ENCODE results near the gene ATP5F1D. TPM values are rescaled to one million over a fixed set of nuclear protein-coding genes. Genes with fewer than 3 reads are reported as not detected.

ATP5F1D gene
- total and polyA plus RNA-seq, 2 donors (not counting 3 experiments of a cell fraction or from before 2014, with no cell fraction given): 167 to 192 TPM

DNA sequence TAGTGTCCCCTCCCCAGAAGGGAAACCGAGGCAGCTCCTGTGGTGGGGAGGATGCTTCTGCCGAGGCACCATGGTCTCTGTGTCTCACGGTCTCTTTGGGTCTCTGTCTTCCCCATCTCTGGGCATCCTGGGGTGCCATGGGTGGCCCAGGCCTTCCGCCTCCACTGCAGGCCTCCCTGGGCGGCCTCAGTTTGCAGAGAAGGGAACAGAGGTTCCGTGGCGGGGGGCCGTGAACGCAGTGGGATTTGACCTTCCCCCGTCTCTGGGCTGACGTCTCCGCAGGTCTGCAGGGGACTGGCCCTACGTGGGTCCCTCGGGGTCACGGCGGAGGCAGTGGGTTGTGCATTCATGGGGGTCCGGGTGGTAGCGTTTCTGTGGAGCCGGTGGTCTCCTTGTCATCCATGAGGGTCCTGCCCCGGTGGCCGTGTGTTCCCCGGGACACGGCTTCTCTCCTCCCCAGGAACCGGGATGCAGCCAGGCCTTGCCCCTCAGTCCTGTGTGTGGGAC is 48.7 kb downstream of the ATP5F1D start:
- Histone ChIP-seq H3K9me3 (replicated peaks; ENCODE audit: control insufficient read depth, insufficient read depth, low read length) (no peaks in the 10 kb centered on the region), H2AFZ (ENCODE audit: low read depth, low read length) (no peak overlapping the region), H3K9ac (replicated peaks; ENCODE audit: extremely low read depth, insufficient read depth, low read length) (no peak overlapping the region), H4K20me1 (replicated peaks; ENCODE audit: control insufficient read depth, extremely low read depth, insufficient read depth, low read length) (no peaks in the 10 kb centered on the region), H3K27ac (ENCODE audit: insufficient read depth, low read depth, low read length) (no peak overlapping the region), H3K79me2 (ENCODE audit: control insufficient read depth, insufficient read depth, low read length) (no peaks in the 10 kb centered on the region), H3K9me1 (replicated peaks; ENCODE audit: control insufficient read depth, extremely low read depth, insufficient read depth, low read length) (no peaks in the 10 kb centered on the region), H3K27me3 (ENCODE audit: control insufficient read depth in 2 of 2, insufficient read depth in 2 of 2, low read length in 2 of 2) (peaks cover 5 to 9% of the 10 kb centered on the region in 2 experiments), H3K36me3 (ENCODE audit: control insufficient read depth in 2 of 2, extremely low read depth in 1 of 2, insufficient read depth in 2 of 2, low read length in 2 of 2) (no peaks in the 10 kb centered on the region), H3K4me1 (ENCODE audit: control insufficient read depth, extremely low read depth, insufficient read depth, low read length) (peaks cover under 1% of the 10 kb centered on the region), H3K4me2 (ENCODE audit: insufficient read depth, low read length) (no peak overlapping the region), H3K4me3 (replicated peaks in 1 of 3; ENCODE audit: insufficient read depth in 1 of 3, low read depth in 1 of 3, low read length in 3 of 3) (no peak overlapping the region)
- dilution Hi-C loops (cut with MboI; ENCODE audit: extremely low pct_ligation_motif_present, low sequenced_read_pairs): no loop called here
- FAIRE-seq (no peak), DNase-seq (ENCODE audit: low read depth, low spot score) (no peak)
- TF ChIP-seq GATA2 (IDR thresholded peaks at IDR 0.05; ENCODE audit: insufficient read depth, insufficient read length, low read depth, low read length): no peak
- no peak for TF ChIP-seq MAX (IDR thresholded peaks at IDR 0.05; ENCODE audit: insufficient read depth, insufficient read length)
- TF ChIP-seq EZH2 (IDR thresholded peaks at IDR 0.05; ENCODE audit: borderline replicate concordance, low read depth, low read length, severe bottlenecking): no peak
- no peak for TF ChIP-seq POLR2AphosphoS5 (IDR thresholded peaks at IDR 0.05; ENCODE audit: insufficient read depth, low read depth, low read length)
- no peak for TF ChIP-seq FOS (IDR thresholded peaks at IDR 0.05; ENCODE audit: borderline replicate concordance, insufficient read depth, low read length)
- TF ChIP-seq MYC (IDR thresholded peaks at IDR 0.05; ENCODE audit: low read depth, low read length): no peak
- TF ChIP-seq, protein P1, sequence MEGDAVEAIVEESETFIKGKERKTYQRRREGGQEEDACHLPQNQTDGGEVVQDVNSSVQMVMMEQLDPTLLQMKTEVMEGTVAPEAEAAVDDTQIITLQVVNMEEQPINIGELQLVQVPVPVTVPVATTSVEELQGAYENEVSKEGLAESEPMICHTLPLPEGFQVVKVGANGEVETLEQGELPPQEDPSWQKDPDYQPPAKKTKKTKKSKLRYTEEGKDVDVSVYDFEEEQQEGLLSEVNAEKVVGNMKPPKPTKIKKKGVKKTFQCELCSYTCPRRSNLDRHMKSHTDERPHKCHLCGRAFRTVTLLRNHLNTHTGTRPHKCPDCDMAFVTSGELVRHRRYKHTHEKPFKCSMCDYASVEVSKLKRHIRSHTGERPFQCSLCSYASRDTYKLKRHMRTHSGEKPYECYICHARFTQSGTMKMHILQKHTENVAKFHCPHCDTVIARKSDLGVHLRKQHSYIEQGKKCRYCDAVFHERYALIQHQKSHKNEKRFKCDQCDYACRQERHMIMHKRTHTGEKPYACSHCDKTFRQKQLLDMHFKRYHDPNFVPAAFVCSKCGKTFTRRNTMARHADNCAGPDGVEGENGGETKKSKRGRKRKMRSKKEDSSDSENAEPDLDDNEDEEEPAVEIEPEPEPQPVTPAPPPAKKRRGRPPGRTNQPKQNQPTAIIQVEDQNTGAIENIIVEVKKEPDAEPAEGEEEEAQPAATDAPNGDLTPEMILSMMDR (IDR thresholded peaks at IDR 0.05; ENCODE audit: extremely low read depth in 1 of 2, insufficient read depth in 1 of 2, low read depth in 1 of 2, low read length in 2 of 2): no peak
- no peak for TF ChIP-seq JUN (IDR thresholded peaks at IDR 0.05; ENCODE audit: borderline replicate concordance, insufficient read depth, insufficient read length, low read depth)
- no peak for TF ChIP-seq POLR2A (IDR thresholded peaks at IDR 0.05; ENCODE audit: low read depth, low read length)
- intact Hi-C loops (cut with micrococcal nuclease): no loop called here
- CTCF ChIA-PET: interaction anchor here (1.2 kb wide), 1 partner anchor 36 kb away, joined by 3 read pairs; no protein-coding TSS in a partner anchor
- BruUV-seq (replicated peaks): no TSS peak
- POLR2A ChIA-PET: no interaction called here

All from endothelial cell of umbilical vein (primary cell).